PC-9 (cell line): ENCODE measurements around the gene HLA-DOA.

ENCODE experiments used
- CTCF ChIP-seq: fragments of 200-600 bp; sonication (generic); conservative IDR thresholded peaks from 2 replicates; pipeline ENCODE4 v1.6.1; 2017; ENCODE audit warnings: mixed run types, antibody characterized with exemption, mild to moderate bottlenecking, moderate library complexity
- EZH2 ChIP-seq: fragments of 200-600 bp; sonication (generic); IDR thresholded peaks from 2 replicates; pipeline ENCODE4 v1.8.0; 2017; ENCODE audit warnings: antibody characterized with exemption, low read depth

GRCh38 chr6:33034554-33034953, 25.2 kb upstream of the HLA-DOA start:
- TF ChIP-seq CTCF (no peak), EZH2 (no peak)
